ENCODE measurements around the gene GINS2.
A peak's percentile ranks its signal among the peaks of the same experiment; 100 is the strongest.

Gene GINS2

GRCh38 chr16:85733155-85733838 lies 44.5 kb upstream of the GINS2 start:
- no peak overlapping the region for H3K4me3 ChIP-seq (ENCODE audit: low read depth, low read length)
- TF ChIP-seq CTCF (IDR thresholded peaks at IDR 0.05; ENCODE audit: low read depth, low read length) = no peak
- in situ Hi-C loops (cut with HindIII; ENCODE audit: low sequenced_read_pairs) = no loop called here
- no peak for DNase-seq (ENCODE audit: low read depth, low spot score)

- in situ Hi-C loops (cut with HindIII; ENCODE audit: low sequenced_read_pairs) = no loop called here
- no peak for DNase-seq (ENCODE audit: low read depth, low spot score)
- TF ChIP-seq CTCF (IDR thresholded peaks at IDR 0.05; ENCODE audit: low read depth, low read length) = no peak
- no peak overlapping the region for H3K4me3 ChIP-seq (ENCODE audit: low read depth, low read length)
These were observed 42.4 kb upstream of the GINS2 start for GRCh38 chr16:85731179-85731578.

GRCh38 chr16:85730186-85730465 lies 41.4 kb upstream of the GINS2 start:
- no peak for TF ChIP-seq CTCF (IDR thresholded peaks at IDR 0.05; ENCODE audit: low read depth, low read length)
- in situ Hi-C loops (cut with HindIII; ENCODE audit: low sequenced_read_pairs) = no loop called here
- H3K4me3 ChIP-seq (ENCODE audit: low read depth, low read length) = no peak overlapping the region
- no peak for DNase-seq (ENCODE audit: low read depth, low spot score)

- in situ Hi-C loops (cut with HindIII; ENCODE audit: low sequenced_read_pairs) = no loop called here
- peak; percentile 11 for DNase-seq (ENCODE audit: low read depth, low spot score)
- TF ChIP-seq CTCF (IDR thresholded peaks at IDR 0.05; ENCODE audit: low read depth, low read length) = no peak
- H3K4me3 ChIP-seq (ENCODE audit: low read depth, low read length) = no peak overlapping the region
These were observed 40.9 kb upstream of the GINS2 start for GRCh38 chr16:85729452-85730185.

GRCh38 chr16:85728879-85729278 lies 40.1 kb upstream of the GINS2 start:
- DNase-seq (ENCODE audit: low read depth, low spot score) = no peak
- H3K4me3 ChIP-seq (ENCODE audit: low read depth, low read length) = no peak overlapping the region
- TF ChIP-seq CTCF (IDR thresholded peaks at IDR 0.05; ENCODE audit: low read depth, low read length) = peak; percentile 28
- in situ Hi-C loops (cut with HindIII; ENCODE audit: low sequenced_read_pairs) = no loop called here

GRCh38 chr16:85724936-85725335 lies 36.2 kb upstream of the GINS2 start:
- no peak overlapping the region for H3K4me3 ChIP-seq (ENCODE audit: low read depth, low read length)
- DNase-seq (ENCODE audit: low read depth, low spot score) = no peak
- in situ Hi-C loops (cut with HindIII; ENCODE audit: low sequenced_read_pairs) = no loop called here
- no peak for TF ChIP-seq CTCF (IDR thresholded peaks at IDR 0.05; ENCODE audit: low read depth, low read length)

All from astrocyte of the spinal cord (primary cell).